Measurements from ENCODE around the gene GSTA1.
"Not testable (repeated sequence)": the region's sequence is repeated elsewhere in the genome, so short reads cannot be mapped to it uniquely, and the experiment has no call there.

GSTA1 gene

DNA sequence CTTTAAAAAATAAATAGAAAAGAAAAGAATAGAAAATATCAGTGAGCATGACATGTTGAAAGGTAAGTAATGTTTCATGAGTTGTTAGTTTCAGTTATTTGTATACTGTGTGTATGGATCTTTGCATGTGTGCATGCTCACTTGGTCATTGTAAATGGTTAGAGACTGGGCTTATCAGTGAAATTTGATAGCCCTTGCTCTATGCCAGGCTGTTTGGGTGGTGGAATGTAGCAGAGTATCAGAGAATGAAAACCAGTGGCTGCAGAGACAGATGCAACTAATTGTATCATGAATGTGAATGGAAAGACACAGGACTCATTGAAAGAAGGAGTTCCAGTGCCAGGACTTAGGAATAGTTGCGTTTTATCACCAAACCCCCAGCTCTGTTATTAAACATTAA lies 44.5 kb downstream of the GSTA1 start:
- DNase-seq (ENCODE audit: low read depth in 3 of 3, low spot score in 1 of 3), result no peak

- not testable (repeated sequence) for DNase-seq (ENCODE audit: low read depth in 3 of 3, low spot score in 1 of 3)
Measured at GRCh38 chr6:52757651-52758338, 45.8 kb downstream of the GSTA1 start.

DNA sequence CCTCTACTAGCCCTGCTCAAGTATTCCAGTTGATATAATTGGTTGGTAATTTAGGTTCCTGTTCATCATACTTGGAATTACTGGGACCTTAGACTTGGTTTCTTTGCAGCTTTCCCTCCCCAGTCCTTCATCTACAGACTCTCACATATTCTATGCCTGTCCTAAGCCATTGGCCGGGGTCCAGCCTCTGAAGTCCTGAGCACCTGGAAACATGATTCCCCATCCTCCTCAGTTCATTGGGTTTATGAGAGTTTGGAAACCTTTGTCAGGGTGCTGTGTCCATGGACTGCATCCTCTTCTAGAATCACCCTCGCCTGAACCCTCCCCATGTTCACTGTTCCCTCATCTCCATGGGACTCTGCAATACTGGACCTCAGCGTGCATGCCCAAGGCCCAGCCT lies 49.2 kb downstream of the GSTA1 start:
- no peak for DNase-seq (ENCODE audit: low read depth in 3 of 3, low spot score in 1 of 3)

DNA sequence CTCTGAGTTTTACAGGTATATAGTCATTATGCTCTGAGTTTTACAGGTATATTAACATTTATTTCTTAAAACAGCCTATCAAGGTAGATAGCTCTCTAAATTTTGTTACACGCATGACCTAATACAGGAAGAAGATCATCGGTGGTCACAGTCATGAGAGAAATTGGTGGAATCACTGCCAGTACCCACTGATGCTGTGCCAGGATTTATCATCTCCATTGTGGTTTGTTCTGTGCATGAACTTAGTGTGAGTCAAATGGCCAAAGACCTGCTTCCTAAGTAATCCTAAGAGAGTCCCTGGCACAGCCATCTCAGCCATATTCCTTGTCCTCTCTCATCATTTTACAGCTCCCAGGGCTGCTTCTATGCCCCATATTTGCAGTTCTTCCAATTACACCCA lies 50.5 kb downstream of the GSTA1 start:
- not testable (repeated sequence) for DNase-seq (ENCODE audit: low read depth in 3 of 3, low spot score in 1 of 3)

GRCh38 chr6:52752310-52752709 lies 51.3 kb downstream of the GSTA1 start:
- DNase-seq (ENCODE audit: low read depth in 3 of 3, low spot score in 1 of 3), result no peak

DNA sequence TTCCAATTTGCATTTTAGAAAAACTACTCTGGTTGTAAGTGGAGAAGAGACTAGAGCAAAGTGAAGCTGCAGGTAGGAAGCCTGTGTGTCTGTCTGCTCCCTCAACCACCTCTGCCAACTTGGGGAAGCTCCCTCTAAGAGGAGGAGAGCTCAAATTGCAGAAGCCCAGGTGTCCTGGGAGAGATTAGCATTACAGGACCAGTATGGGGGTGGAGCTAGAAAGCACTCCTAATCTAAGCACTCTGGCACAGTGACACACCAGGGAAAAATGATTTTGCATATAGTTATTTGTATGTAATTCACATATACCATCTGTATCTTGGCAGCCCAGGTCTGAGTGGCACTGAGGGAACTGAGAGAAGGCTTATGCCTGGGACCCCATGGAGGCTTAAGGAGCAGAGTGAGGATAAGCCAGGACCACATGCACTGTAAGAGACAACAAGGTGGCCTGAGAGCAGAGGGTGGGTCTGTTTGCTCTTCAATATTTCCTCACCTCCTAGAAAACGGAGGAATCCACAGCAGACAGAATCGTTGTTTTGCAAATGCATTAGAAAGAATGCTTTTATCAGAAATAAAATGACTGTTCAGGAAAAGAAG lies 54.0 kb downstream of the GSTA1 start:
- no peak for DNase-seq (ENCODE audit: low read depth in 3 of 3, low spot score in 1 of 3)

GRCh38 chr6:52747301-52747700 lies 56.3 kb downstream of the GSTA1 start:
- not testable (repeated sequence) for DNase-seq (ENCODE audit: low read depth in 3 of 3, low spot score in 1 of 3)

DNA sequence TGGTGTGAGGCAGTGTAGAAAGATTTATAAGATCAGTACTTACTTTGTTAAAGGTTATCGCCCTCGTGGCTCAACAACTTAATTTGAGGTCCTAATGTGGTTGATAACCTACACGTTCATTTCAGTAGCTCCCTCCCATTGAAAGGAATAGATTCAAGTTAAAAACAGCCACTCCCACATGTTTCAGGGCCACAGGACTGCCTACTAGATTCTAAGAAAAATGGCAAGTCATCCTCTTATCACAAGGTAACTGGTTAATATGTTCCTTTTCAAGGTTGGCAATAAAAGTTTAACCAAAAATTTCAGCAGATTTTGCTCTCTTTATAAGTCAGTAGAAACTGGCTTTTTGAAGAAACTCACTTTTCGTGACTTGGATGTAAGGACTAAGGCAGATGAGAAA lies 57.4 kb downstream of the GSTA1 start:
- no peak for DNase-seq (ENCODE audit: low read depth in 3 of 3, low spot score in 1 of 3)

DNA sequence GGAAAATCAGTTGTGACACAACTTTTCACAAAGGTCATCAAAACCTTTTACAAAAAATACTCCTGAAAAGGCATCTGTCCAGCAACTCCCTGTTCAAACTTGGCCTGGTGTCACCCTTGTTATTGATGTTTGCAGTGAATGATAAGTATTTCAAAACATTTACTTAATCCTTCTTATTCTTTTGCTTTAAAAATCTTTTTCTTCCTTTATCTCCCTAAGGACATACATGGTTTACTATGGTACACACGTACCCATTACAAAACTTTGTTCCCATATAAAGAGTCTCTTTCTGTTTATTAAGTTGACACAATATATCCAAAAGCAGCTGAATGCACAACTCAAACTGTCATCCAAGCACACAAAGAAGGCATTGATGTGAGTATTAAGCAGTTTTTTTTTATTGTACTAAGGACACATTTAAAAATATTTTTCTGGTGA lies 57.8 kb downstream of the GSTA1 start:
- DNase-seq (ENCODE audit: low read depth in 3 of 3, low spot score in 1 of 3), result no peak

DNA sequence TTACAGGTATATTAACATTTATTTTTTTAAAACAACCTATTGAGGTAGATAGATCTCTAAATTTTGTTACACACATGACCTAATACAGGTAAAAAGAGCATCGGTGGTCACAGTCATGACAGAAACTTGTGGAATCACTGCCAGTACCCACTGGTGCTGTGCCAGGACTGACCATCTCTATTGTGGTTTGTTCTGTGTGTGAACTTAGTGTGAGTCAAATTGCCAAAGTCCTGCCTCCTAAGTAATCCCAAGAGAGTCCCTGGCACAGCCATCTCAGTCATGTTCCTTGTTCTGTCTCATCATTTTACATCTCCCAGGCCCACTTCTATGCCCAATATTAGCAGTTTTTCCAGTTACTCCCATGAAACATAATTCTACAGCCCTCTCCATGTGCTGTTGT lies 61.7 kb downstream of the GSTA1 start:
- no peak for DNase-seq (ENCODE audit: low read depth in 3 of 3, low spot score in 1 of 3)

All from stimulated activated CD4-positive, alpha-beta T cell treated with anti-CD3 and anti-CD28 coated beads, TNF-alpha, amount 100 ng/mL, for 1 hour (primary cell).